ENCODE data around the gene FAM181A.

The FAM181A gene

GRCh38 chr14:93879362-93879983 is 47.7 kb upstream of the FAM181A start:
- TF ChIP-seq, protein P1, sequence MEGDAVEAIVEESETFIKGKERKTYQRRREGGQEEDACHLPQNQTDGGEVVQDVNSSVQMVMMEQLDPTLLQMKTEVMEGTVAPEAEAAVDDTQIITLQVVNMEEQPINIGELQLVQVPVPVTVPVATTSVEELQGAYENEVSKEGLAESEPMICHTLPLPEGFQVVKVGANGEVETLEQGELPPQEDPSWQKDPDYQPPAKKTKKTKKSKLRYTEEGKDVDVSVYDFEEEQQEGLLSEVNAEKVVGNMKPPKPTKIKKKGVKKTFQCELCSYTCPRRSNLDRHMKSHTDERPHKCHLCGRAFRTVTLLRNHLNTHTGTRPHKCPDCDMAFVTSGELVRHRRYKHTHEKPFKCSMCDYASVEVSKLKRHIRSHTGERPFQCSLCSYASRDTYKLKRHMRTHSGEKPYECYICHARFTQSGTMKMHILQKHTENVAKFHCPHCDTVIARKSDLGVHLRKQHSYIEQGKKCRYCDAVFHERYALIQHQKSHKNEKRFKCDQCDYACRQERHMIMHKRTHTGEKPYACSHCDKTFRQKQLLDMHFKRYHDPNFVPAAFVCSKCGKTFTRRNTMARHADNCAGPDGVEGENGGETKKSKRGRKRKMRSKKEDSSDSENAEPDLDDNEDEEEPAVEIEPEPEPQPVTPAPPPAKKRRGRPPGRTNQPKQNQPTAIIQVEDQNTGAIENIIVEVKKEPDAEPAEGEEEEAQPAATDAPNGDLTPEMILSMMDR (IDR thresholded peaks at IDR 0.05; ENCODE audit: low read length) = no peak
- no peak for TF ChIP-seq EZH2 (IDR thresholded peaks at IDR 0.05; ENCODE audit: borderline replicate concordance, low read length)
- no peaks in the 10 kb centered on the region for H3K27me3 ChIP-seq (ENCODE audit: insufficient read depth, low read length)
- H3K4me1 ChIP-seq (ENCODE audit: insufficient read depth, low read length, severe bottlenecking) = no peaks in the 10 kb centered on the region
- H3K9me2 ChIP-seq (ENCODE audit: low read depth, low read length) = no peaks in the 10 kb centered on the region
- H3K4me2 ChIP-seq (ENCODE audit: low read length) = no peak overlapping the region
- no peaks in the 10 kb centered on the region for H3K36me3 ChIP-seq (ENCODE audit: insufficient read depth, low read length)
- H3K4me3 ChIP-seq (ENCODE audit: low read depth, low read length, poor library complexity, severe bottlenecking) = no peak overlapping the region
- no peaks in the 10 kb centered on the region for H3K79me2 ChIP-seq (ENCODE audit: insufficient read depth, low read length)
- no peaks in the 10 kb centered on the region for H4K20me1 ChIP-seq (ENCODE audit: insufficient read depth, low read length)
- H2AFZ ChIP-seq (ENCODE audit: low read length) = no peak overlapping the region
- H3F3A ChIP-seq (ENCODE audit: insufficient read depth, low read length) = no peaks in the 10 kb centered on the region
- H3K27ac ChIP-seq (ENCODE audit: low read depth, low read length, poor library complexity, severe bottlenecking) = no peak overlapping the region
- no peak overlapping the region for H3K9ac ChIP-seq (ENCODE audit: low read length)
- H3K9me3 ChIP-seq (ENCODE audit: low read length) = 0 out of 2 replicates have a peak, but pooled peaks cover 5% of the 10 kb centered on the region

GRCh38 chr14:93880021-93880820 is 46.9 kb upstream of the FAM181A start:
- H3K79me2 ChIP-seq (ENCODE audit: insufficient read depth, low read length) = no peaks in the 10 kb centered on the region
- no peaks in the 10 kb centered on the region for H3K27me3 ChIP-seq (ENCODE audit: insufficient read depth, low read length)
- no peaks in the 10 kb centered on the region for H3F3A ChIP-seq (ENCODE audit: insufficient read depth, low read length)
- H3K4me1 ChIP-seq (ENCODE audit: insufficient read depth, low read length, severe bottlenecking) = no peaks in the 10 kb centered on the region
- H3K9me3 ChIP-seq (ENCODE audit: low read length) = 0 out of 2 replicates have a peak, but pooled peaks cover 5% of the 10 kb centered on the region
- no peak overlapping the region for H3K4me3 ChIP-seq (ENCODE audit: low read depth, low read length, poor library complexity, severe bottlenecking)
- TF ChIP-seq, protein P1 (IDR thresholded peaks at IDR 0.05; ENCODE audit: low read length) = no peak
- no peak for TF ChIP-seq EZH2 (IDR thresholded peaks at IDR 0.05; ENCODE audit: borderline replicate concordance, low read length)
- H3K36me3 ChIP-seq (ENCODE audit: insufficient read depth, low read length) = no peaks in the 10 kb centered on the region
- H3K4me2 ChIP-seq (ENCODE audit: low read length) = no peak overlapping the region
- H4K20me1 ChIP-seq (ENCODE audit: insufficient read depth, low read length) = no peaks in the 10 kb centered on the region
- H2AFZ ChIP-seq (ENCODE audit: low read length) = no peak overlapping the region
- no peaks in the 10 kb centered on the region for H3K9me2 ChIP-seq (ENCODE audit: low read depth, low read length)
- H3K9ac ChIP-seq (ENCODE audit: low read length) = no peak overlapping the region
- H3K27ac ChIP-seq (ENCODE audit: low read depth, low read length, poor library complexity, severe bottlenecking) = no peak overlapping the region

DNA sequence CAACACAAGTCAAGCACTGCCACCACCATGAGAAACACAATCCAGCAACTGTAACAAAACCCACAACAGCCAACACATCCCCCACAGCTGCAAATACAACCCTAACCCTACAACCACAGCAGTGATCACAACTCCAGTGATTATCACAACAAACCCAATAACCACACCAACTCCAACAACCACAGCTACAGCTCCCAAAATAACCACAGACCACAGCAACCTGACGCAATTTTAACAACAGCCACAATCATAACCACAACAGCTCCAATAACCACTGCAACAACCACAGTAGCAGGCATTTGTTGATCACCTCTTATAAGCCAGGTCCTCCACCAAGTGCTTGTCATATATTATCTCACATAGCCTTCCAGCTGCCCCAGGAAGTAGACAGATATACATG is 42.2 kb upstream of the FAM181A start:
- Histone ChIP-seq H3K79me2 (ENCODE audit: insufficient read depth, low read length) (no peaks in the 10 kb centered on the region), H3F3A (ENCODE audit: insufficient read depth, low read length) (no peaks in the 10 kb centered on the region), H2AFZ (ENCODE audit: low read length) (no peak overlapping the region), H3K4me2 (ENCODE audit: low read length) (no peak overlapping the region), H3K27me3 (ENCODE audit: insufficient read depth, low read length) (peaks cover 5% of the 10 kb centered on the region; the same call in 1 of the 2 replicates), H3K9ac (ENCODE audit: low read length) (no peak overlapping the region), H3K36me3 (ENCODE audit: insufficient read depth, low read length) (no peaks in the 10 kb centered on the region), H3K27ac (ENCODE audit: low read depth, low read length, poor library complexity, severe bottlenecking) (no peak overlapping the region), H3K9me3 (ENCODE audit: low read length) (0 out of 2 replicates have a peak, but pooled peaks cover 5% of the 10 kb centered on the region), H3K4me3 (ENCODE audit: low read depth, low read length, poor library complexity, severe bottlenecking) (no peak overlapping the region), H4K20me1 (ENCODE audit: insufficient read depth, low read length) (no peaks in the 10 kb centered on the region), H3K4me1 (ENCODE audit: insufficient read depth, low read length, severe bottlenecking) (no peaks in the 10 kb centered on the region), H3K9me2 (ENCODE audit: low read depth, low read length) (no peaks in the 10 kb centered on the region)
- TF ChIP-seq EZH2 (IDR thresholded peaks at IDR 0.05; ENCODE audit: borderline replicate concordance, low read length) = no peak
- TF ChIP-seq, protein P1 (IDR thresholded peaks at IDR 0.05; ENCODE audit: low read length) = no peak

All from OCI-LY1 (cell line).